HepG2 (cell line): Measurements from ENCODE around the gene LIPE. TPM values are rescaled to one million over a fixed set of nuclear protein-coding genes. Genes with fewer than 3 reads are reported as not detected.

Source experiments
- ADNP ChIP-seq: sonication (generic); formaldehyde crosslinking; IDR thresholded peaks from 2 replicates; pipeline ENCODE4 v1.4.0; 2020; ENCODE audit warnings: missing genetic modification reagents
- CEBPB ChIP-seq: IDR thresholded peaks from 2 replicates; pipeline ENCODE4 v1.6.1; 2011; ENCODE audit warnings: low read depth, low read length, improper control_type of control experiment, borderline replicate concordance
- DMAP1 ChIP-seq: IDR thresholded peaks from 2 replicates; pipeline ENCODE4 v1.6.1; 2016
- EEA1 ChIP-seq: sonication (generic); formaldehyde crosslinking; IDR thresholded peaks from 2 replicates; pipeline ENCODE4 v1.5.1; 2020; ENCODE audit warnings: mild to moderate bottlenecking, missing genetic modification reagents, borderline replicate concordance
- FOXJ3 ChIP-seq: sonication (generic); formaldehyde crosslinking; IDR thresholded peaks from 2 replicates; pipeline ENCODE4 v1.4.0; 2020; ENCODE audit warnings: missing genetic modification reagents, mild to moderate bottlenecking, borderline replicate concordance
- NR2C2 ChIP-seq: sonication (generic); formaldehyde crosslinking; IDR thresholded peaks from 2 replicates; pipeline ENCODE4 v1.4.0; 2020; ENCODE audit warnings: missing genetic modification reagents, mild to moderate bottlenecking, moderate library complexity, borderline replicate concordance
- NR3C1 ChIP-seq: sonication (generic); formaldehyde crosslinking; IDR thresholded peaks from 2 replicates; pipeline ENCODE4 v1.4.0; 2020; ENCODE audit warnings: missing genetic modification reagents
- PLSCR1 ChIP-seq: sonication (generic); formaldehyde crosslinking; IDR thresholded peaks from 2 replicates; pipeline ENCODE4 v1.5.0; 2020; ENCODE audit warnings: missing genetic modification reagents, mild to moderate bottlenecking, borderline replicate concordance
- SALL1 ChIP-seq: sonication (generic); formaldehyde crosslinking; IDR thresholded peaks from 2 replicates; pipeline ENCODE4 v1.8.0; 2022; ENCODE audit warnings: mild to moderate bottlenecking, missing genetic modification reagents
- SOX13 ChIP-seq, 3 experiments: fragments of 450-650 bp in 1 of 3; sonication (generic) in 1 of 3; formaldehyde crosslinking in 1 of 3; IDR thresholded peaks in 2 of 3; conservative IDR thresholded peaks in 1 of 3; 2 replicates each; pipeline versions ENCODE4 v1.5.0 to v1.6.1; 2016 to 2020; ENCODE audit warnings: antibody characterized with exemption in 1 of 3, mild to moderate bottlenecking in 1 of 3, missing compliant biosample characterization in 1 of 3, missing genetic modification reagents in 1 of 3, moderate library complexity in 1 of 3
- SP1 ChIP-seq, 2 experiments: fragments of 450-650 bp in 1 of 2; sonication (generic) in 1 of 2; formaldehyde crosslinking in 1 of 2; IDR thresholded peaks; 2 replicates each; pipeline versions ENCODE4 v1.4.0 to v1.6.1; 2016 to 2020; ENCODE audit warnings: missing genetic modification reagents in 1 of 2
- THYN1 ChIP-seq: sonication (generic); formaldehyde crosslinking; IDR thresholded peaks from 2 replicates; pipeline ENCODE4 v1.8.1; 2023; ENCODE audit warnings: low read depth, mild to moderate bottlenecking, moderate library complexity, missing genetic modification reagents, borderline replicate concordance
- TOPORS ChIP-seq: sonication (generic); formaldehyde crosslinking; IDR thresholded peaks from 2 replicates; pipeline ENCODE4 v1.8.0; 2023; ENCODE audit warnings: mild to moderate bottlenecking, missing genetic modification reagents
- TRIM24 ChIP-seq: sonication (generic); formaldehyde crosslinking; IDR thresholded peaks from 2 replicates; pipeline ENCODE4 v1.8.0; 2022; ENCODE audit warnings: mild to moderate bottlenecking, missing genetic modification reagents
- ZBTB46 ChIP-seq: sonication (generic); formaldehyde crosslinking; IDR thresholded peaks from 2 replicates; pipeline ENCODE4 v1.4.0; 2020; ENCODE audit warnings: mild to moderate bottlenecking, missing genetic modification reagents, borderline replicate concordance
- ZKSCAN5 ChIP-seq: sonication (generic); formaldehyde crosslinking; IDR thresholded peaks from 2 replicates; pipeline ENCODE4 v1.5.1; 2020; ENCODE audit warnings: mild to moderate bottlenecking, missing genetic modification reagents
- ZMYM3 ChIP-seq: sonication (generic); formaldehyde crosslinking; IDR thresholded peaks from 2 replicates; pipeline ENCODE4 v1.5.1; 2020; ENCODE audit warnings: mild to moderate bottlenecking, missing genetic modification reagents
- ZNF292 ChIP-seq: sonication (generic); formaldehyde crosslinking; IDR thresholded peaks from 2 replicates; pipeline ENCODE4 v1.8.1; 2022; ENCODE audit warnings: mild to moderate bottlenecking, low read depth, missing genetic modification reagents, borderline replicate concordance
- ZNF333 ChIP-seq: sonication (generic); formaldehyde crosslinking; IDR thresholded peaks from 2 replicates; pipeline ENCODE4 v1.4.0; 2020; ENCODE audit warnings: mild to moderate bottlenecking, missing genetic modification reagents, borderline replicate concordance
- ZNF484 ChIP-seq: sonication (generic); formaldehyde crosslinking; IDR thresholded peaks from 2 replicates; pipeline ENCODE4 v1.5.1; 2020; ENCODE audit warnings: mild to moderate bottlenecking, low read depth, missing genetic modification reagents, borderline replicate concordance
- ZNF501 ChIP-seq: sonication (generic); formaldehyde crosslinking; IDR thresholded peaks from 2 replicates; pipeline ENCODE4 v1.5.1; 2020; ENCODE audit warnings: mild to moderate bottlenecking, moderate library complexity, missing genetic modification reagents
- ZNF512 ChIP-seq: sonication (generic); formaldehyde crosslinking; IDR thresholded peaks from 2 replicates; pipeline ENCODE4 v1.4.0; 2020; ENCODE audit warnings: mild to moderate bottlenecking, missing genetic modification reagents
- ZNF709 ChIP-seq: sonication (generic); formaldehyde crosslinking; IDR thresholded peaks from 2 replicates; pipeline ENCODE4 v1.5.0; 2020; ENCODE audit warnings: mild to moderate bottlenecking, missing genetic modification reagents
- ZNF841 ChIP-seq: sonication (generic); formaldehyde crosslinking; IDR thresholded peaks from 2 replicates; pipeline ENCODE4 v1.8.1; 2023; ENCODE audit warnings: missing genetic modification reagents, borderline replicate concordance
- ZNF878 ChIP-seq: sonication (generic); formaldehyde crosslinking; IDR thresholded peaks from 2 replicates; pipeline ENCODE4 v1.8.1; 2023; ENCODE audit warnings: mild to moderate bottlenecking, missing genetic modification reagents, moderate library complexity
- polyA plus RNA-seq, 8 experiments: library from polyadenylated mRNA; depleted of rRNA in 3 of 8; stranded (reverse) in 7 of 8; unstranded in 1 of 8; fragments of >200 nt; fragmentation: Illumina TruSeq in 4 of 8; extraction: Trizol in 4 of 8; gene quantifications; 2 replicates each; pipeline versions ENCODE4 v1.2.1 to v1.2.3, GENCODE V29; 2011 to 2016; ENCODE audit warnings: low read depth in 4 of 8, missing spikeins in 1 of 8, mixed read lengths in 1 of 8; ENCODE audit not compliant: insufficient read depth in 1 of 8
- total RNA-seq, 5 experiments: library from RNA; depleted of rRNA; stranded (reverse); fragments of >200 nt; fragmentation: Illumina TruSeq; extraction: Trizol; gene quantifications; 2 replicates each; pipeline ENCODE4 v1.2.3, GENCODE V29; 2016; ENCODE audit warnings: low read depth in 1 of 5

The LIPE gene
- total and polyA plus RNA-seq, 2 of the 13 experiments (the other 11 are each of a cell fraction or from before 2014, with no cell fraction given): not detected

GRCh38 chr19:42450314-42450934, 23.2 kb upstream of the LIPE start (continued):
- TF ChIP-seq ZNF333 (CRISPR knock-in tag) (no peak), ZBTB46 (peak; percentile 42; the same call in 1 of the 2 replicates), SALL1 (CRISPR knock-in tag) (peak; percentile 96), PLSCR1 (CRISPR knock-in tag) (no peak), SOX13 (IDR thresholded peaks at IDR 0.05) (peak; percentile 85), SOX13 (CRISPR knock-in tag; conservative IDR thresholded peaks at IDR 0.05 in 1 of 2, IDR thresholded peaks at IDR 0.05 in 1 of 2) (peak in 1 of 2 experiments; percentile 97; a peak in 2 of 4 replicates), TRIM24 (peak; percentile 82), ZNF512 (CRISPR knock-in tag) (no peak; the same call in 1 of the 2 replicates), NR2C2 (CRISPR knock-in tag) (peak; percentile 94), FOXJ3 (CRISPR knock-in tag) (peak; percentile 61; the same call in 1 of the 2 replicates), ZNF709 (no peak), TOPORS (CRISPR knock-in tag) (0 out of 2 replicates have a peak, but pooled peaks have one; percentile 46), THYN1 (CRISPR knock-in tag) (0 out of 2 replicates have a peak, but pooled peaks have one; percentile 50), ZNF841 (CRISPR knock-in tag) (no peak), EEA1 (CRISPR knock-in tag) (no peak), SP1 (IDR thresholded peaks at IDR 0.05) (no peak), SP1 (CRISPR knock-in tag; IDR thresholded peaks at IDR 0.05) (peak; percentile 34; the same call in 1 of the 2 replicates), DMAP1 (CRISPR knock-in tag) (peak; percentile 57; the same call in 1 of the 2 replicates), ZNF484 (CRISPR knock-in tag) (no peak), ZNF878 (CRISPR knock-in tag) (0 out of 2 replicates have a peak, but pooled peaks have one; percentile 58), ZKSCAN5 (CRISPR knock-in tag) (no peak), CEBPB (peak; percentile 74; the same call in 1 of the 2 replicates), ADNP (no peak), ZNF501 (peak; percentile 78), ZNF292 (CRISPR knock-in tag) (peak; percentile 76; the same call in 1 of the 2 replicates), NR3C1 (CRISPR knock-in tag) (no peak), ZMYM3 (CRISPR knock-in tag) (peak; percentile 84; the same call in 1 of the 2 replicates)
